CD4-positive, alpha-beta T cell (primary cell): ENCODE measurements around the gene ROM1. TPM values are rescaled to one million over a fixed set of nuclear protein-coding genes. Genes with fewer than 3 reads are reported as not detected.
A peak's percentile ranks its signal among the peaks of the same experiment; 100 is the strongest.

Source experiments
- ATAC-seq: fragments of 200-7000 bp; cut with Tn5 transposase; one replicate; pipeline ENCODE4 v1.10.0; 2022; ENCODE audit warnings: mild to moderate bottlenecking; ENCODE audit not compliant: poor library complexity
- CTCF ChIA-PET: fragments of 350-600 bp; sonication (Branson Sonifier 250); formaldehyde crosslinking; loops from one replicate; lab custom pipeline; 2021; ENCODE audit warnings: antibody characterized with exemption, inconsistent platforms; lab: Charles Lee
- POLR2A ChIA-PET: fragments of 350-600 bp; sonication (Branson Sonifier 250); formaldehyde crosslinking; loops from one replicate; lab custom pipeline; 2021; ENCODE audit warnings: antibody characterized with exemption, inconsistent platforms; lab: Charles Lee
- DNase-seq, 14 experiments: peaks; one replicate each; pipeline ENCODE4 v3.0.0-alpha.2; 2013 to 2020; ENCODE audit warnings: mixed read lengths in 2 of 14
- H3K27ac ChIP-seq, 2 donors: one replicate each; pipeline versions ENCODE4 v1.5.1 to v1.7.0; 2013; ENCODE audit warnings: low read length in 2 of 2, low read depth in 1 of 2, mild to moderate bottlenecking in 1 of 2
- H3K27me3 ChIP-seq, 2 experiments: 1 replicate in 1 of 2; 2 replicates in 1 of 2; pipeline versions ENCODE4 v1.6.1 to v1.7.0; 2013; ENCODE audit warnings: low read length in 2 of 2, control low read depth in 1 of 2, mild to moderate bottlenecking in 1 of 2, moderate library complexity in 1 of 2; ENCODE audit not compliant: insufficient read depth in 2 of 2, control insufficient read depth in 1 of 2
- H3K36me3 ChIP-seq: one replicate; pipeline ENCODE4 v1.6.1; 2013; ENCODE audit warnings: low read length, control low read depth; ENCODE audit not compliant: insufficient read depth
- H3K4me1 ChIP-seq: one replicate; pipeline ENCODE4 v1.6.1; 2013; ENCODE audit warnings: low read length, control low read depth; ENCODE audit not compliant: insufficient read depth
- H3K4me3 ChIP-seq: one replicate; pipeline ENCODE4 v1.5.1; 2013; ENCODE audit warnings: mild to moderate bottlenecking, low read length, moderate library complexity
- H3K9me3 ChIP-seq, 2 experiments: 1 replicate in 1 of 2; 2 replicates in 1 of 2; pipeline versions ENCODE4 v1.6.1 to v1.7.0; 2013; ENCODE audit warnings: low read length in 2 of 2, mild to moderate bottlenecking in 2 of 2, control low read depth in 1 of 2, moderate library complexity in 1 of 2; ENCODE audit not compliant: control insufficient read depth in 1 of 2, insufficient read depth in 1 of 2
- H3K27ac Mint-ChIP-seq: one replicate; pipeline ENCODE4 v1.8.0; 2020; ENCODE audit warnings: mixed read lengths
- H3K27me3 Mint-ChIP-seq: one replicate; pipeline ENCODE4 v1.8.0; 2021; ENCODE audit warnings: mixed read lengths
- H3K36me3 Mint-ChIP-seq: one replicate; pipeline ENCODE4 v1.8.0; 2021; ENCODE audit warnings: low read depth, mixed read lengths
- H3K4me1 Mint-ChIP-seq: one replicate; pipeline ENCODE4 v1.8.0; 2021; ENCODE audit warnings: low read depth, mixed read lengths
- H3K4me3 Mint-ChIP-seq: one replicate; pipeline ENCODE4 v1.8.0; 2020; ENCODE audit warnings: mild to moderate bottlenecking, mixed read lengths
- H3K9me3 Mint-ChIP-seq: one replicate; pipeline ENCODE4 v1.8.0; 2020; ENCODE audit warnings: mixed read lengths
- intact Hi-C, 2 experiments: fragments of 100-400 bp; cut with DNase I in 1 of 2; cut with micrococcal nuclease in 1 of 2; formaldehyde crosslinking; loops; one replicate each; pipeline versions ENCODE4 v1.15.1 to v1.9.0; 2023 to 2025; cut with DNase I, micrococcal nuclease
- total RNA-seq, 174 experiments: library from RNA in 2 of 174; stranded (reverse) in 2 of 174; gene quantifications; one replicate each; pipeline ENCODE4 v1.2.3 and lab custom pipeline; 2021 to 2026
- TF ChIP-seq, protein P1 (sequence below): fragments of 200-600 bp; IDR thresholded peaks from one replicate; pipeline ENCODE4 v1.8.0; 2022; ENCODE audit warnings: antibody characterized with exemption, mild to moderate bottlenecking

Gene ROM1
- total RNA-seq, 2 experiments from 2014 or later: 0.42 to 0.71 TPM

- no peaks in the 10 kb centered on the region for H3K9me3 Mint-ChIP-seq
Measured at GRCh38 chr11:62610403-62610802, 2.7 kb upstream of the ROM1 start.

GRCh38 chr11:62610814-62611704, 2.0 kb upstream of the ROM1 start:
- H3K36me3 Mint-ChIP-seq: peaks cover 51% of the 10 kb centered on the region
- DNase-seq: no peak
- H3K27ac ChIP-seq: peak overlapping the region; percentile 78 to 90
- H3K36me3 ChIP-seq: peaks cover 64% of the 10 kb centered on the region
- H3K4me1 ChIP-seq: peaks cover 58% of the 10 kb centered on the region
- peak overlapping the region; percentile 94 for H3K27ac Mint-ChIP-seq
- intact Hi-C loops: loop anchor here in 1 of 2 experiments (5.0 kb wide), 1 partner anchor 41 kb away; the partner anchor contains the start of gene INTS5
- H3K4me1 Mint-ChIP-seq: peaks cover 47% of the 10 kb centered on the region
- no peaks in the 10 kb centered on the region for H3K9me3 Mint-ChIP-seq
- no peaks in the 10 kb centered on the region for H3K9me3 ChIP-seq
- POLR2A ChIA-PET: interaction anchor here (0.8 to 5.7 kb wide), 13 partner anchors 10 to 245 kb away, joined by 3 to 55 read pairs (median 8); partner anchors contain the start of genes B3GAT3, C11orf98, CSKMT and EEF1G
- H3K4me3 ChIP-seq: peak overlapping the region; percentile 92
- H3K27me3 ChIP-seq: no peaks in the 10 kb centered on the region
- TF ChIP-seq, protein P1, sequence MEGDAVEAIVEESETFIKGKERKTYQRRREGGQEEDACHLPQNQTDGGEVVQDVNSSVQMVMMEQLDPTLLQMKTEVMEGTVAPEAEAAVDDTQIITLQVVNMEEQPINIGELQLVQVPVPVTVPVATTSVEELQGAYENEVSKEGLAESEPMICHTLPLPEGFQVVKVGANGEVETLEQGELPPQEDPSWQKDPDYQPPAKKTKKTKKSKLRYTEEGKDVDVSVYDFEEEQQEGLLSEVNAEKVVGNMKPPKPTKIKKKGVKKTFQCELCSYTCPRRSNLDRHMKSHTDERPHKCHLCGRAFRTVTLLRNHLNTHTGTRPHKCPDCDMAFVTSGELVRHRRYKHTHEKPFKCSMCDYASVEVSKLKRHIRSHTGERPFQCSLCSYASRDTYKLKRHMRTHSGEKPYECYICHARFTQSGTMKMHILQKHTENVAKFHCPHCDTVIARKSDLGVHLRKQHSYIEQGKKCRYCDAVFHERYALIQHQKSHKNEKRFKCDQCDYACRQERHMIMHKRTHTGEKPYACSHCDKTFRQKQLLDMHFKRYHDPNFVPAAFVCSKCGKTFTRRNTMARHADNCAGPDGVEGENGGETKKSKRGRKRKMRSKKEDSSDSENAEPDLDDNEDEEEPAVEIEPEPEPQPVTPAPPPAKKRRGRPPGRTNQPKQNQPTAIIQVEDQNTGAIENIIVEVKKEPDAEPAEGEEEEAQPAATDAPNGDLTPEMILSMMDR: no peak
- peak overlapping the region; percentile 90 for H3K4me3 Mint-ChIP-seq
- ATAC-seq: no peak
- CTCF ChIA-PET: interaction anchor here (0.8 to 3.0 kb wide), 13 partner anchors 10 to 186 kb away, joined by 3 to 20 read pairs (median 4); partner anchors contain the start of genes B3GAT3, C11orf98, CSKMT and EEF1G
- no peaks in the 10 kb centered on the region for H3K27me3 Mint-ChIP-seq

More at GRCh38 chr11:62610403-62610802, 2.7 kb upstream of the ROM1 start:
- ChIA-PET POLR2A (interaction anchor here (0.9 to 5.7 kb wide), 7 partner anchors 9 to 245 kb away, joined by 3 to 55 read pairs (median 8); partner anchors contain the start of genes B3GAT3, GANAB, HNRNPUL2 and MTA2), CTCF (interaction anchor here (1.7 kb wide), 1 partner anchor 186 kb away, joined by 3 read pairs; no protein-coding TSS in a partner anchor)
- H3K27me3 ChIP-seq: no peaks in the 10 kb centered on the region
- peaks cover 47% of the 10 kb centered on the region for H3K4me1 Mint-ChIP-seq
- TF ChIP-seq, protein P1: no peak
- H3K4me3 ChIP-seq: no peak overlapping the region
- peaks cover 57% of the 10 kb centered on the region for H3K36me3 Mint-ChIP-seq
- H3K36me3 ChIP-seq: peaks cover 65% of the 10 kb centered on the region
- DNase-seq (no peak), ATAC-seq (no peak)
- intact Hi-C loops: loop anchor here in 1 of 2 experiments (5.0 kb wide), 1 partner anchor 42 kb away; the partner anchor contains the start of gene INTS5
- no peak overlapping the region for H3K27ac ChIP-seq
- H3K27ac Mint-ChIP-seq: peak overlapping the region; percentile 94
- H3K4me1 ChIP-seq: peaks cover 58% of the 10 kb centered on the region
- no peaks in the 10 kb centered on the region for H3K9me3 ChIP-seq
- no peaks in the 10 kb centered on the region for H3K27me3 Mint-ChIP-seq
- peak overlapping the region; percentile 81 for H3K4me3 Mint-ChIP-seq

GRCh38 chr11:62611705-62612365, 1.2 kb upstream of the ROM1 start:
- H3K4me3 Mint-ChIP-seq: peak overlapping the region; percentile 90
- Histone ChIP-seq H3K27ac (peak overlapping the region; percentile 78 to 90), H3K9me3 (no peaks in the 10 kb centered on the region), H3K4me1 (peaks cover 63% of the 10 kb centered on the region), H3K36me3 (peaks cover 65% of the 10 kb centered on the region), H3K27me3 (no peaks in the 10 kb centered on the region), H3K4me3 (peak overlapping the region; percentile 92)
- TF ChIP-seq, protein P1: no peak
- ChIA-PET POLR2A (interaction anchor here (0.7 to 5.7 kb wide), 15 partner anchors 9 to 269 kb away, joined by 3 to 55 read pairs (median 8); partner anchors contain the start of genes B3GAT3, C11orf98, CSKMT and EEF1G), CTCF (interaction anchor here (0.6 to 3.0 kb wide), 16 partner anchors 10 to 113 kb away, joined by 3 to 20 read pairs (median 4); partner anchors contain the start of genes B3GAT3, C11orf98, CSKMT and EEF1G)
- intact Hi-C loops: loop anchor here (1.0 to 5.0 kb wide), 4 partner anchors 20 to 40 kb away; partner anchors contain the start of genes GANAB (in 1 of the 2), INTS5 (in 1 of the 2) and TUT1 (in 1 of the 2)
- H3K27ac Mint-ChIP-seq: peak overlapping the region; percentile 94
- no peaks in the 10 kb centered on the region for H3K9me3 Mint-ChIP-seq
- peaks cover 54% of the 10 kb centered on the region for H3K36me3 Mint-ChIP-seq
- peaks cover 47% of the 10 kb centered on the region for H3K4me1 Mint-ChIP-seq
- DNase-seq (peak in 9 of 14 experiments; percentile 15 to 83 (median 32)), ATAC-seq (peak; percentile 26)
- H3K27me3 Mint-ChIP-seq: no peaks in the 10 kb centered on the region
